HFFc6 (cell line): ENCODE measurements around the gene CCDC196. TPM values are rescaled to one million over a fixed set of nuclear protein-coding genes. Genes with fewer than 3 reads are reported as not detected.

ENCODE experiments used
- DNase-seq: peaks from one replicate; pipeline ENCODE4 v3.0.0-alpha.2; 2018
- H3K27ac Mint-ChIP-seq: 2 replicates; pipeline ENCODE4 v1.8.0; 2020; ENCODE audit warnings: mild to moderate bottlenecking, mixed read lengths
- H3K27me3 Mint-ChIP-seq: 2 replicates; pipeline ENCODE4 v1.8.0; 2021; ENCODE audit warnings: mild to moderate bottlenecking, moderate library complexity, mixed read lengths; ENCODE audit not compliant: insufficient read depth
- H3K36me3 Mint-ChIP-seq: 2 replicates; pipeline ENCODE4 v1.8.0; 2021; ENCODE audit warnings: low read depth, mixed read lengths
- H3K4me1 Mint-ChIP-seq: 2 replicates; pipeline ENCODE4 v1.8.0; 2020; ENCODE audit warnings: low read depth, mixed read lengths
- H3K4me3 Mint-ChIP-seq: 2 replicates; pipeline ENCODE4 v1.8.0; 2020; ENCODE audit warnings: mild to moderate bottlenecking, moderate library complexity, mixed read lengths
- H3K9me3 Mint-ChIP-seq: 2 replicates; pipeline ENCODE4 v1.8.0; 2020; ENCODE audit warnings: mild to moderate bottlenecking, mixed read lengths
- CTCF ChIP-seq: fragments of 200-600 bp; sonication (generic); IDR thresholded peaks from 2 replicates; pipeline ENCODE4 v1.5.0; 2021; ENCODE audit warnings: antibody characterized with exemption, mild to moderate bottlenecking
- total RNA-seq, 6 experiments: library from RNA; stranded (reverse); fragmentation: NEBNext Ultra II Directional; extraction: Animal tissue kit (Norgen Biotek cat#: 25700); gene quantifications; 2 replicates in 1 of 6; 3 replicates in 5 of 6; pipeline ENCODE4 v1.2.3, GENCODE V29; 2021

The CCDC196 gene
- total RNA-seq, 6 experiments from 2014 or later: not detected

GRCh38 chr14:66503532-66503931, 17.4 kb downstream of the CCDC196 start:
- Mint-ChIP-seq H3K27ac (no peak overlapping the region), H3K4me3 (no peak overlapping the region), H3K36me3 (no peaks in the 10 kb centered on the region), H3K4me1 (peaks cover 8% of the 10 kb centered on the region; the same call in 1 of the 2 replicates), H3K27me3 (no peaks in the 10 kb centered on the region; the same call in 1 of the 2 replicates), H3K9me3 (no peaks in the 10 kb centered on the region)
- no peak for DNase-seq
- no peak for TF ChIP-seq CTCF

GRCh38 chr14:66507181-66507721, 21.1 kb downstream of the CCDC196 start:
- no peak for DNase-seq
- peak overlapping the region; percentile 89 for H3K27ac Mint-ChIP-seq
- TF ChIP-seq CTCF: no peak

GRCh38 chr14:66507722-66508546, 21.8 kb downstream of the CCDC196 start, which contains the start of gene GPHN:
GPHN (plus strand) TSS chr14:66508147.
- no peaks in the 10 kb centered on the region for H3K36me3 Mint-ChIP-seq
- peak; percentile 98 for DNase-seq
- H3K9me3 Mint-ChIP-seq: no peaks in the 10 kb centered on the region
- peaks cover 23% of the 10 kb centered on the region for H3K4me1 Mint-ChIP-seq
- peak within 1 kb of the TSS; percentile 90 for H3K4me3 Mint-ChIP-seq
- no peaks in the 10 kb centered on the region; the same call in 1 of the 2 replicates for H3K27me3 Mint-ChIP-seq
- H3K27ac Mint-ChIP-seq: peak within 1 kb of the TSS; percentile 89
- peak; percentile 56 for TF ChIP-seq CTCF

More at GRCh38 chr14:66507181-66507721, 21.1 kb downstream of the CCDC196 start:
- Mint-ChIP-seq H3K4me1 (peaks cover 22% of the 10 kb centered on the region), H3K9me3 (no peaks in the 10 kb centered on the region), H3K4me3 (peak overlapping the region; percentile 90), H3K27me3 (no peaks in the 10 kb centered on the region; the same call in 1 of the 2 replicates), H3K36me3 (no peaks in the 10 kb centered on the region)

- Mint-ChIP-seq H3K4me3 (peak overlapping the region; percentile 90), H3K9me3 (no peaks in the 10 kb centered on the region), H3K27me3 (no peaks in the 10 kb centered on the region; the same call in 1 of the 2 replicates), H3K27ac (peak overlapping the region; percentile 89), H3K4me1 (peaks cover 28% of the 10 kb centered on the region), H3K36me3 (no peaks in the 10 kb centered on the region)
- TF ChIP-seq CTCF: no peak
- no peak for DNase-seq
Measured at GRCh38 chr14:66508547-66508845, 22.3 kb downstream of the CCDC196 start.

GRCh38 chr14:66508846-66509621, 22.9 kb downstream of the CCDC196 start:
- H3K4me3 Mint-ChIP-seq: peak overlapping the region; percentile 90
- peaks cover 29% of the 10 kb centered on the region for H3K4me1 Mint-ChIP-seq
- H3K27ac Mint-ChIP-seq: peak overlapping the region; percentile 10
- peak; percentile 16 for DNase-seq
- H3K27me3 Mint-ChIP-seq: no peaks in the 10 kb centered on the region; the same call in 1 of the 2 replicates
- no peaks in the 10 kb centered on the region for H3K9me3 Mint-ChIP-seq
- no peak for TF ChIP-seq CTCF
- no peaks in the 10 kb centered on the region for H3K36me3 Mint-ChIP-seq
